ACHN (cell line): ENCODE measurements around the gene CASTOR2.
"Not testable (repeated sequence)": the region's sequence is repeated elsewhere in the genome, so short reads cannot be mapped to it uniquely, and the experiment has no call there.

Experiments used
- DNase-seq: peaks from one replicate; pipeline ENCODE4 v3.0.0-alpha.2; 2015
- in situ Hi-C: cut with HindIII; loops from 2 replicates; pipeline ENCODE4 v1.10.0; 2017; ENCODE audit warnings: low sequenced_read_pairs, low pct_ligation_motif_present, low pct_unique_long_range_greater_than_20kb

The CASTOR2 gene

DNA sequence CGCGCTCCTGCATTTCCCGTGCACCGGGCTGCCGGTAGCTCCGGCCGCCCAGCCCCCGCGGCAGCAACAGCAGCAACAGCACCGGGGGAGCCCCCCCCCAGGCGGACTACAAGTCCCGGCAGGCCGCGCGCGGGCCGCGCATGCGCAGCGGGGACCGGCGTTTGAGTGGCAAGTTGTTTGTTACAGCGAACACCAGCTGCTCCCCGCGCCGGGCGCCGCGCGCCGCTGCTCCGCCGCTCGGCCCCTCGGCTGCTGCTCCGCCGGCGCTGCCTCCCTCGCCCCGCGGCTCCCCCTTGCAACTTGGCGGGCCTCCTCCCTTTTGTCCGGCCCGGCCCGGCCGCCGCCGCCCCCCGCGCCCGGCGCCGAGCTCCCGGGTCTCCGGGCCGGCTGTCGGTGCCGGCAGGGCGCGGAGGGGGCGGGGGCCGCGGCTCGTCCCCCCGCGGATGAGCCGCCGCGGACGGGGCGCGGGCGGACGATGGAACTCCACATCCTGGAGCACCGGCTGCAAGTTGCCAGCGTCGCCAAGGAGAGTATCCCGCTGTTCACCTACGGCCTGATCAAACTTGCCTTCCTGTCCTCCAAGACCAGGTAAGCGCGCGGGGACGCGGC is at the start of gene CASTOR2:
Gene CASTOR2, plus strand, starts transcription at position 195 of the 609 bp plus-strand sequence. Its CDS starts 281 bp downstream, at position 476.
- in situ Hi-C loops, DNase-seq: not testable (repeated sequence)

- DNase-seq, in situ Hi-C loops: not testable (repeated sequence)
Measured at GRCh38 chr7:74922321-74922890, 42.1 kb upstream of the CASTOR2 start.

GRCh38 chr7:74923644-74924043 is 40.9 kb upstream of the CASTOR2 start:
- in situ Hi-C loops, DNase-seq: not testable (repeated sequence)

DNA sequence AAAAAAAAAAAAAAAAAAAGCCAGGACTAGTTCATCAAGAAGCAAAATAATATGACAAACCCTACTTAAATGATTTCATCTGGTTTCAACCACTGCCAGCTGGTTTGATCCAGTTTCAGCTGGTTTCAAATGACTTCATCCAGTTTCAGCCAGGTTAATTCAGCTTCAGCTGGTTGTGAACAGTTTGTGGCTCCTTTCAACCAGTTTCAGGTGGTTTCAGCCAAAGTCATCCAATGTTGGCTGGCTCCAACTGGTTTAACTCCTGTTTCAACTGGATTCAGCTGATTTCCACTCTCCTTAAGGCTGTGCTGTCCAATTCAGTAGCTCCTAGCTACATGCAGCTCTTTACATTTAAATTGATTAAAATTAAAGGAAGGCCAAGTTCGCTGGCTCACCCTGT is 37.5 kb upstream of the CASTOR2 start:
- DNase-seq, in situ Hi-C loops: not testable (repeated sequence)

DNA sequence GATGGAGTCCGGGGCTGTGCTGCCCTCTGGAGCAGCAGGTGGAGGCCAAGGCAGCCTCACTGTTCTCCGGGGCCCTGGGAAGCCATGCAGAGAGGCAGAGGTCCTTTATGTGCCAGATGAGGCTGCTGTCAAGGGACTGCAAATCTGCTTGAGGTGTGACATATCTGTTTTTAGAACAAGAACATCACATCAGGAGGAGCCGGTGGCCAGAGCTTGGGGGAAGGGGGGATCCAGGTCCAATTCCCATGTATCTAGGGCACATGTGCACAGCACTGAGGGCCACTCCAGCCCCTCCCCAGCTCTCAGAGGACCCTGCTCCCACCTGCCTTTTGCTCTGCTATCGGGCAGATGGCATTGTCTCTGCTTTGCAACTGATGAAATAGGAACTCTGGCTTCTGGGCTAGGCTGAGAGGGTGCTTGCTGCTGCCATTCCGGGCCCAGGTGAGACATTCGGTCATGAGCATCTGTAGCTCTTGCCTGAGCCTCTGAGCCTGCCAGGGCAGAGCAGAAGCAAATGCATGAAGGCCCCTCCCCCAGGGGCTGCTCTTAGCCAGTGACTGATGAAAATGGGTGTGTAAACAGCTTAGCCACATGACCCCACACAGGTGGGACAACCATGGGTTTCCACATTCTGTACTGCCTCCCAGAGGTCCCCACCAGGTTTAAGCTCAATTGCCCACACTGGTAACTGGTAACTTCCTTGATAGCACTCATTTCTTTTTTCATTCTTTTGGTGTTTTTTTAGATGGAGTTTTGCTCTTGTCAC is 32.8 kb upstream of the CASTOR2 start:
- DNase-seq, in situ Hi-C loops: not testable (repeated sequence)

GRCh38 chr7:74939429-74939828 is 25.1 kb upstream of the CASTOR2 start:
- in situ Hi-C loops, DNase-seq: not testable (repeated sequence)

DNA sequence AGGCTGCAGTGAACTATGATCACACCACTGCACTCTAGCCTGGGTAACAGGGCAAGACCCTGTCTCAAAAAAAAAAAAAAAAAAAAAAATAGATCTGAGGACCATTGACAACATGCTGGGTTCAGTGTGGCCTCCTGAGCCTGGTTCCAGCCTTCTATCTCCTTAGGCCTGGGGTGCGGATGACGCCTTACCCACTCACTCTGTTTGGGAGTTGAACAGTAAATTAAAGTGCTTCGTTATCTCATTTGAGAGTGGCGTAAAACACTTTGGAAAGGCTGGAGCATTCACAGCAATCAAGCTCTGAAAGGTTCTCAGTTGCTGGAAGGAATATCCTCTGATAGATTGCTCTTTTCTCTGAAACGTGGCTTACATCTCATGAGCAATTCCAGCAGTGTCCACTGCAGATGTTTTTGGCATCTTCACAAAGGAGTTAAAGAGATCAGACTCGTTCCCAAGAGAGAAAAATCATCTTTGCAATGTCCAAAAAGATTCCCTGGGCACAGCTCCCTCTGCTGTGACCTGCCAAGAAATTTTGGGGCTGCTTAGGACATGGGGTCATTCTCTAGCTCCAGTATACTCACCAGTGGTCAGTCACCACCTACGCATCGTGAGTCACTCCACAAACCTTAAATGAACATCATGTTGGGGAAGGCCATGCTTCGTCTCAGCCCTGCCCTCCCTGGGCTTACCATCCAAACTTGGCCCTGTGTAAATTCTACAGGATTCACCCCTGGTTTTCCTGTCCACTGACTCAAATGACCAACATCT is 23.0 kb upstream of the CASTOR2 start:
- in situ Hi-C loops: not testable (repeated sequence)

DNA sequence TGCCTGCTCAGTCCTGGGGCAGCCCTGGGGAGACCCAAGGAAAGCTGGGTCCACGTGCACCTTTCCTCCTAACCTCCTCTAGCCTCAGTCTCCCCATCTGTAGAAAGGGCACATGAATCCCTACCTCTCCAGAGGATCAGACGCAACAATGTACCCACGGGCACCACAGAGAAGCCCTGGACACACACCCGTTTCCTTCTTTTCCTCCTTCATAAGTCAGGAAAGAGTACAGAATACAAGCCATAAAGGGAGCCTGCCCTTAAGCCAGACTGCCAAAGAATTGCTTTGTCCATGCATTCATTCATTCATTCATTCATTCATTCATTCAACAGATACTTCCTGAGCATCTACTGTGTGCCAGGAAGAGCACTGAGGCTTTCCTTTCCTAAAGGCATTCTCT is 20.6 kb upstream of the CASTOR2 start:
- DNase-seq, in situ Hi-C loops: not testable (repeated sequence)

More for the DNA sequence above, 23.0 kb upstream of the CASTOR2 start:
- not testable (repeated sequence) for DNase-seq

- DNase-seq, in situ Hi-C loops: not testable (repeated sequence)
Measured at GRCh38 chr7:74947741-74948140, 16.8 kb upstream of the CASTOR2 start.

- DNase-seq, in situ Hi-C loops: not testable (repeated sequence)
Measured at GRCh38 chr7:74953774-74954173, 10.7 kb upstream of the CASTOR2 start.

DNA sequence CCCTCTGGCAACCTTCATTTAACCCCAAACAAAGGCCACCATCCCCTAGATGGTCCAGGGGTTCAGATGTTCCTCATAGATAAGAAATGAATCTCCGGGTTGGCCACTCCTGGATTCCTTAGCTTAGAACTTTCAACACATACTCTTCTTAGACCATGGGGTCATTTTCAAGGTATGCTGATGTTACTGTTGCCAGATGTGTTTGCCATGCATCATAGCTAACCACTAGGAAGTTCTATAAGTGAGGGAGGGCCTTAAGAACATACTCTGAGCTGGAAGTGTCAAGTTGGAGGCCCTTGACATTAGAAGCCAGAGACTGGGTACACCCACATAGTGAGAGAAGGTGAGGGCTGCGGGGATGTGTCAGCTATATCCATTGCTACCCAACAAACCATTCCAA is 6.2 kb upstream of the CASTOR2 start:
- DNase-seq, in situ Hi-C loops: not testable (repeated sequence)

GRCh38 chr7:74963704-74964510 is 598 bp upstream of the CASTOR2 start:
- in situ Hi-C loops, DNase-seq: not testable (repeated sequence)

DNA sequence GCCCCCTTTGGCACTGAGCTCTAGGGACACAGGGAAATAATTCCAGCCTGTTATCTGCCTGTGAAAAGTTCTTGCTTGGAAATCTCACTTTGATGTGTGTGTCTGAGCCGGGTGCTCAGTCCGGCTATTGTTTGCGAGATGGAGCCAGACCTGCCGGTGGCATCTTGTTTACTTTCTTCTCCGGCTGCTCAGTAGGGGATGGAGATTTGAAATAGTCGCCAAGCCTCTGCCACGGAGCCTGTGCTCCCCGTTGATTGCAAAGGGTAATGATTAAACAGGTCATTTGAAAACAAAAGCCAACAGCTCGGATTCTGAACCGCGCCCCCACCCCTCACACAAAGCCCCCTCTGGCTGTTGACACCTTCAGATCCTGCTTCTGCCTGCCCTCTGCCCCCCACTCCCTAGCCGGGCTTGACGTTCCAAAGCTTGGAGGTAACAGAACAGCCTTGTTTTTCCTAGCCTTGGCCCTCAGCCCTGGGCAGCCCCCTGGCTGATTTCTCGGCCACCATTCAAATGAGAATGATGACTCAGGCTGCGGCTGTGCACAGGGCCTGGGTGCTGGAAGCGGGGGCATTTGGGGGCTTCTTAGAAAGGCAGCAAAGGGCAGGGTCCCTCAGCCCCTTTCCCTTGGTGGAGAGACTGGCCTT is 1.8 kb downstream of the CASTOR2 start:
- in situ Hi-C loops, DNase-seq: not testable (repeated sequence)

DNA sequence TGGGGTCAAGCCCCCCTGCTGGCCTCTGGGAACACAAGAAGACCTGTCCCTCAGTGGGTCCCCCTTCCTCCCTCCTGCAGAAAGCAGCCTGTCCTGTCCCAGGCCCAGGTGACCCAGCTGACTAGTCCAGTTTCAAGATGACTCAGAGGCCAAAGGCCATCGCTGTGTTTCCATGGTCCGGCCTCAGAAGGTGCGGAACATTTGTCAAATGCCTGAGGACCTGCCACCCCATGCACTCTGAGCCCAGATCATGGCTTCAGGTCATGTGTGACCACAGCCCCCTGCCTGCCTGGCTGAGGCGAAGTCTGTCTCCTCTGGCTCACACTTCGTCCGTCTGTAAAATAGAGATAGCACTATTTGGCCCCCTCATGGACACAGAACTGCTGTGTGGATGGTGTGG is 2.4 kb downstream of the CASTOR2 start:
- in situ Hi-C loops, DNase-seq: not testable (repeated sequence)

DNA sequence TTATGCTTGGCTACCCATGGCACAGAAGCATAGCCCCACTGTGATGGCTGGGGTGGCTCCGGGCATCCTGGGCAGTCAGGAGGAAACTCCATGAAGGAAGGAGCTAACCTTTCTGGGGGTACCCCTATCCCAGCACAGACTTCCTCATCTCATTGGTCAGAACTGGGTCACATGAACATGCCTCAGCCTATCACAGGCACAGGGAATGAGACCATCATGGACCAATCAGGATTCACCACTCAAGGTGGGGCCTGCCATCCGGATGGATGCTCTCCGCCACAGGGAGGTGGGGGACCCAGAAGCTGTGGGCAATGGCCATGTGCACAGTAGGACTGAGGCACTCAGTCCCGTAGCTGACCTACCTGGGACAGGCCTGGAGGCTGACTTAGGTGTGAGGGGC is 6.9 kb downstream of the CASTOR2 start:
- DNase-seq, in situ Hi-C loops: not testable (repeated sequence)

DNA sequence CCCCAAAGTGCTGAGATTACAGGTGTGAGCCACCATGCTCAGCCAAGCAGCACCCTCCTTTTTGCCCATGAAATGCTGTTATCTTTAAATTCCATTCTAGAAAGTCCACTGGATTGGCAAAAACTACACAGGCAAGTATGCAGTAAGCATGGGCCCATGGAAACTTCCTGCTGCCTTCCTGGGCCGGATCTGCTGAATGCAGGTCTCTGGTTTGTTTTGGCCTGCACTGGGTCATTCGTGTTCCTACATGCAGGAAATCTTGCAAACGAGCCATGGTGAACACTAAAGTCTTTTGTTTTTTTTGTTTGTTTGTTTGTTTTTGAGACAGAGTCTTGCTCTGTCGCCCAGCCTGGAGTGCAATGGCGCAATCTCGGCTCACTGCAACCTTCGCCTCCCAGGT is 7.9 kb downstream of the CASTOR2 start:
- in situ Hi-C loops, DNase-seq: not testable (repeated sequence)

DNA sequence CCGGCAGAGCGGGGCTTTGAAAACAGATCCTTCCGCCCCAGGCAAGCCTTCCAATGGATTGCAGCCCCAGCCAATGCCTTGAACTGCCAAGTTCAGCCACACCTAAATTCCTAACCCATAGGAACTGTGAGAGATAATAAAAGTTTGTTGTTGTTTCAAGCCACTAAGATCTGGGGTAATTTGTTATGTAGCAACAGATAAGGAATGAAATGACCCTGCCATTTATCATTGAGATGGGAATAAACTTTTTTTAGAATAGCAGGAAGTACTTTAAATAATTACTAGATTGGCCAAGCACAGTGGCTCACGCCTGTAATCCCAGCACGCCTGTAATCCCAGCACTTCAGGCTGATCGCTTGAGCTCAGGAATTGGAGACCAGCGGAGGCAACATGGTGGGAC is 11.5 kb downstream of the CASTOR2 start:
- in situ Hi-C loops, DNase-seq: not testable (repeated sequence)
